Embryonic facial prominence (tissue), 1 donor: Measurements from ENCODE around the gene PARG.
"Not testable (repeated sequence)": the region's sequence is repeated elsewhere in the genome, so short reads cannot be mapped to it uniquely, and the experiment has no call there.

Source experiments
- DNase-seq: peaks from one replicate; pipeline ENCODE4 v3.0.0-alpha.2; 2016; ENCODE audit errors: extremely low spot score

The PARG gene

DNA sequence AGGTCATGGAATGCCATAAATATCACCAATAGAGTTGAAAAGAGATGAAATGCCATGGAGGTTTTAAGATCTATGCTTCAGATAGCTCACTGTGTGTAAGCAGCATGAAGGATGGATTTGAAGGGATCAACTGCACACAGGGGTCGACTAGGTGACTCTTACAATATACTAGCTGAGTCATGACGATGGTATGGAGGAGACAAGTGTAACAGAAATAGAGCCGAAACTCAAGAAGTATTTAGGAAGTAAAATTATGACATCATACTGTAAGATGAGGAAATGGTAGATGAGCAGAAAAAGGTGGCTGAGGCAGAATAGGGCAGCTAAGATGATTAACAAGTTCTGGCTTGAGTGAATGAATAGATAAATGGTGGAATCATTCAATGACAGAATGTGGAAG lies 38.0 kb downstream of the PARG start:
- DNase-seq: not testable (repeated sequence)

DNA sequence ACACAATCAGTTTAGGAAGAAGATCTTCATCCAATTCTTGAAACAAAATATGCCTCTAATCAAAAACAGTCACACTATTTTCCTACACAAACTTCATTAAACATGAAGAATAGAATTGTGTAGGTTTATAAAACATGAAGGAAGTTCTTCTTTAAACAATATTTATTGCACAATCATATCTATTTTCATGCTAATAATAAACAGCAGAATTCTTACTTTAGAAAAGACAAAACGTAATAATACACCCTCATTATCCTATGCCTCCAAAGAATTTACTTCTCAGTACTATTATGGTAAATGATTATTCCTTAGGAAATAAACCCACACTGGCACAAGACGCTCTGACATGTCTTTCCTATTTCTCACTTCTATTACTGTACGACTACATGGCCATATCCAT lies 41.4 kb downstream of the PARG start:
- not testable (repeated sequence) for DNase-seq

DNA sequence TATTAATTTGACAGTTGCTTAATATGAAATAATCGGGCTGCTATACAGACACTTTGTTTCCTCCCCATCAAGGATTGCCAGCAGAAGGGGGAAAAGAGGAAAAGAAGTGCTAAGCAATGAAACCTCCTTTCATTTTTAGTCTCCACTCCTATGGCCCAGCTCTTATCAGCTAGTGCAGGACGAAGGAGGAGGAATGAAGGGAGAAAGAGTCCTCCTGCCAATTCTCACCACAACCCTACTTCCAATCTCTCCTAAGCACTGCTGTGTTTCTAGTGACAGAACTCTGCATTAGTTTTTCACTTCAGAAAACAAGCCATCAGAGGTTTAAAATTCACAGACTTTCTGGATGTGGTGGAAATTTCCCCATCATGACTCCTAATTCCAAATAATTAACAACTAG lies 41.8 kb downstream of the PARG start:
- not testable (repeated sequence) for DNase-seq

DNA sequence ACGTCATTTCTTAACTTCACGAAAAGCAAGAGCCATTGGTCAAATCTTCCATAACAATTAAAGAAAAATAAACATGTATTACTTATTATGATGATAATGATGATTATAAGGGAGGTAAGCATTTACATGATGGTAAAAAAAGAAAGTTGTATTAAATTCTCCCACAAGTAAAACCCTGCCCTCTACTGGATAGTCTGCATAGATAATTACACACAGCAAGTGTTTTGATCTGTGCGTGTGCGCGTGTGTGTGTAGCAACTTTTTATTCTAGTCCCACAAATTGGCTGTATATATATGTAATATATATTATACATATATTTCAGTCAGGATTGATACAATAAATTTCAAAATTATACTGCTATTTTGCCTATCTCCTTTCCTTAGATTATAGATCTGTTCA lies 51.8 kb downstream of the PARG start:
- DNase-seq: not testable (repeated sequence)

DNA sequence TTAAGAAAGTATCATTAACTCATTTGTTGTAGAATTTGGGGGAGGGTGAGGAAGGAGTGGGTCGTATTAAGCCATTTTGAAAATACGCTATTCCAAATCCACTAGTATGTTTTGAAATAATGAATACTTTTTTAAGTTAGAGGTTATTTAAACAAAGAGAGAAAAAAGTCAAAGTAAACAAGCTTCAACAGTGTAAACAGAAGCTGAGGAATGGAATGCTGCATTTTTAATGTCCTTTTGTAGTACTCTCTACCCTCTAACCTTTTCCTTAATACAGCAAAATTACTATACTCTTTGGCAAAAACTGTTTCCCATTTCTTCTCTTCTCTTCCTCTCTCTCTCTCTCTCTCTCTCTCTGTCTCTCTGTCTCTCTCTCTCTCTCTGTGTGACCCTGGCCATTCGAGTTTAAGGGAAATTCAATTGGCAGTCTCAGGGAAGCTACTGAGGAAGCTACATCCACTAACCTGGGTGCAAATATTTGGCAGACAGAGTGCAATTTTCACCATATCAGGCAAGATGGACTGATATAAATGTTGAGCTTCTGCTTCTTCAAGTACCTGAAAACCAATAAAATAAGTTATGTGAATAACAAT lies 57.0 kb downstream of the PARG start:
- DNase-seq: not testable (repeated sequence)

DNA sequence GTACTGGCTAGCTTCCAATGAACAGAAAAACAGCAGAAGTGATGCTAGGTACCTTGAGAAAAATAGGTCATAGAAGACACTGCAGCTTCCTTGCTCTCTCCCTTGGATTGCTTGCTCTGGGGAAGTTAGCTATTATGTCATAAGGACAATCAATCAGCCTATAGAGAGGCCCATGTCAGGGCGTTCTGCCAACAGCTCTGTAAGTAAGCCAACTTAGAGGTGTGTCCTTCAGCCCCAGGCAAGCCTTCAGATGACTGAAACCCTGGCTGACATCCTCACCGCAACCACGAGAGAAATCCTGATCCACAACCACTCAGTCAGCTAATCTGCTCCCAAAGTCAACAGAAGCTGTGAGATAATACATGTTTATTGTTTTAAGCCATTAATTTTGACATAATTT lies 58.0 kb downstream of the PARG start:
- DNase-seq: not testable (repeated sequence)

DNA sequence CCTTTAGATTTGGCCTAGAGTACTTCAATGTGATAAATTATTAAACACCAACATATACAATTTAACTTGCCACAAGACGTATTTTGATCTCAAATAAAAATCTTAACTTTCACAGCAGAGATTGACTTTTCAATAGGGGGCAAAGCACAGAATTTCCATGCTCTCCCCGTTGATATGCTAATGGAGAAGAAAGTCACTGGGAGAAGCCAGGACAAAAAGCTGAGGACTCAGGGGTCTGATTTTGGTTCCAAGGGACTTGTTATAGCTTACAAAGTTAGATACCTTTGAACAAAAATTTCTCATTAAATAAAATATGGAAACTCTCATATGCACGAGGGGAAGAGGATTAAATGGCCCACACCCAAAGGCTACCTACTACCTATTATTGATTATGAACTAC lies 59.5 kb downstream of the PARG start:
- not testable (repeated sequence) for DNase-seq

DNA sequence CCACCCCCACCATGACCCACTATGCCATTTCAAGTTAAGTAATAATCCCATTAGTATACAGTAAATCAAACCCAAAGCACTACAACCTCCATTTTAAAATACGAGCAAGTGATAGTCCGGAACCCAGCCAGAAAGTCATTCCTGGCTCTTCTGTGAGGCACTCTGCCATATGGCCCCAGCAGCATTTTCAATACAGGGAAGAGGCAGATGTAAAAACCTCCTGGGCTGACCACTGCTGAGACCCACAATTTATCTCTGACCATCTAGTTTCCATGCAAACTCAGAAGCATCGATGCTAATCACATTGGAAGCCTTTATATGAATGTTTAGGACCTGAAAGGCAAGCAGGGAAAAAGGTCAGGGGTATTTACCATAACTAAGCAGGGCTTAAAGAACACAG lies 69.1 kb downstream of the PARG start:
- DNase-seq: not testable (repeated sequence)

DNA sequence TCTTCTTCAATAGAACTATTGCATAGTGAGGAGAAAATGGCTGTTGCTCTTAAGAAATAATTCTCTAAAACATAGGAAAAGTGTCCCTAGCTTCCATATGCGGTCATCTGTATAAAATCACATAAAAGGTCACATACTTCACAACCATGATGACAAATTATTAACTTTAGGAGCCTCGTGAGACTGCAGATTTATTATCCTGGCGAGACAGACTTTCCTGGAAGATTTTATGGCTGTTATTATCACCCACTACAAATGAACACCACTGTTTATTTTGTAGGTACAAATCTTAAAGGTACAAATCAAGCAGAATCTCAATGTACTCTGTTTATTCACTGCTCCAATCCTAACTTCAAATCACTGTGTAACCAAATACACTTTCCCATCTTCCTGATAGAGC lies 70.4 kb downstream of the PARG start:
- not testable (repeated sequence) for DNase-seq

DNA sequence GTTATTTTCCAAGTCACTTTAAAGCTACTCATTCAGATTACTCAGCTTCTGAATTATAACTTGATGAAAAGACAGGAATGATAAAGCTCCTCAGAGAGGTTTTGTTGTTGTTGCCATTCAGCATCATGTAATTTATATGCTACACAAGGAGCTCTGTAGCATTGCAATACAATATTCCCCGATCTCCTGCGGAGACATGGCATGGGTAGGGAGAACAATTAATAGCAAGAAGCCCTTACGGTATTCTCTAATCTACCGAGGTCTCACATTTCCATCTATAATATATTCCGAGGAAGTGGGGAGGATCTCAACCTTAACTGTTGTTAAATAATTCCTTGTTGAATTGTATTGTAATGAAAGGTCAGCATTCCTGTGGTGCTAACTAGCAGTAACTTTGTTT lies 81.9 kb downstream of the PARG start:
- not testable (repeated sequence) for DNase-seq

DNA sequence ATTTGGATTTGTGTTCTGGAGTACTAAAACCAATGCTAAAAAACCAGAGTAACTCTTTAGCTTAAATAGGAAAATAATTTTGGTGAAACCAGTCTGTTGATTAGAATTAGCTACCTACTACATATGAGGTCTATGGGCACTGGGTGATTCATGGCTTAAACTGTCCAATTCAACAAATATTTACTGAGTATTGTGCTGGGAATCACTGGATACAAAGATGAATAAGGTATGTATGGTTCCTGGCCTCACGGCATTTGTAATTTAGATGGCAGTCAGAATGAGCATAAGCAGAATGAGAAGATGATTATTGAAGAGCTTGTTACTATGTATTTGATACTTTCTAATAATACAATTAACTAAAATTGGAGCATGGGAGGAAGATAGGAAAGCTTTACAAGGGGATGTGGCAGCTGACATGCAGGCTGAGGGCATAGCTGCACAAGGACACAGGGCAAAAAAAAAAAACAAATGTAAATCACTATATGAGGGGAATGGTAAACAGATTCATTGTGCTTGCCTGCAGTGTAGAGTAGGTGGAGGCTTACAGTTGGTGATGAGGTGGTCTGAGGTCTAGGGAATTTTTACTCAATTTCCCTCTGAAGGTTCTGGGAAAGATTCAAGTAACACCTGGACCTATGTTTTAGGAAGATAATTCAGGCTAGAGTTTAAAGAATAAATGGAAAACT lies 83.0 kb downstream of the PARG start:
- not testable (repeated sequence) for DNase-seq

DNA sequence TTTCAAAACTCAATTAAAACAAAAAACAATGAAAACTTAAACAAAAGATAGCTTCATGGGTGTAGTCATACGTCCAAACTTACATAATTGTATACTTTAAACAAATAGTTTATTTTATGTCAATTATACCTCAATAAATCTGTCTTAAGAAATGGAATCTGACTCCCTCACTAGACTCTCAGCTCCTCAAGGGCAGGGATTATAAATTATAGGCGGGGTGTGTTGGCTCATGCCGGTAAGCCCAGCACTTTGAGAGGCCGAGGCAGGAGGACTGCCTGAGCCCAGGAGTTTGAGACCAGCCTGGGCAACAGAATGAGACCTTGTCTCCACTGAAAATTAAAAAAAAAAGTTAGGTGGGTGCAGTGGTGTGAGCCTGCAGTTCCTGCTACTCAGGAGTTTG lies 92.3 kb downstream of the PARG start:
- not testable (repeated sequence) for DNase-seq

DNA sequence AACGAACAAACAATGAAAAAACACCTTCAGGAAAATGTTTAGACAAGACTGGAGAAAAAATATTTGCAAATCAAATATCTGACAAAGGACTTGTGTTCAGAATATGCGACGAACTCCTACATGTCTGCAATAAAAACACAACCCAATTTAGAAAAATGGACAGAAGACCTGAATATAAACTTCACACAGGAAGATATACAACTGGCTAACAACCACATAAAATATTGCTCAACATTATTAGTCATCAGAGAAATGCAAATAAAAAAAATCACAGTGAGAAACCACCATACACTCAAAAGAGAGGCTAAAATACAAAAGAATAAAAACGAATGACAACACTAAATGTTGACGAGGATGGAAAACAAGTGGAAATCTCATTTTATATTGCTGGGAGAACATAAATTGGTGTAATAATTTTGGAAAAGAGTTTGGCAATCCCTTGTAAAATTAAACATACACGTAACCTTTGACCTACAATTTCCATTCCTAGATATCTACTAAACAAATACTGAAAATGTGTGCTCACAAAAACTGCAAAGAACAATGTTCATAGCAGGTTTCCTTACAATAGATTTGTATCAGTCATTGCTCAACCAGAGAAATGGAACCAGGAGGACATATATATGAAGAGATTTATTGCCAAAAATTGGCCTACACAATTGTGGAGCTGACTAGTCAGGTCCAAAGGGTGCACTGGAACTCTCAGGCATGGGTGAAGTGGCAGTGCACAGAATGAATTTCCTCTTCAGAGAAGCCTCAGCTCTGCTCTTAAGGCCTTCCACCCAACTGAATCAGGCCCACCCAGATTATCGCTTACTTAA lies 96.8 kb downstream of the PARG start:
- no peak for DNase-seq

DNA sequence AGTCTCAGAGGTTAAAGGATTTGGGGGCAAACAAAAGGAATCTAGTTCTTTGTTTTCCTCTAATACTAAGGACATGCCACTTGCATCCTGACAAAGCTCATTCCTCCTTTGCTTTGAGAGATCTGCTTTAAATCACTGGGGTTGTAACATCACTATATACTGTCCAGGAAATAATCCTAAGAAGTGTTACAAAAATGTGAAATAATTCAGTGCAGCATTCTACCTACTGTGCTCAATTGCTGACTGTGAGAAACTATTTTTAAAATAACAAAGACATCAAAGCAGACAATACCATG lies 99.5 kb downstream of the PARG start:
- DNase-seq: not testable (repeated sequence)

DNA sequence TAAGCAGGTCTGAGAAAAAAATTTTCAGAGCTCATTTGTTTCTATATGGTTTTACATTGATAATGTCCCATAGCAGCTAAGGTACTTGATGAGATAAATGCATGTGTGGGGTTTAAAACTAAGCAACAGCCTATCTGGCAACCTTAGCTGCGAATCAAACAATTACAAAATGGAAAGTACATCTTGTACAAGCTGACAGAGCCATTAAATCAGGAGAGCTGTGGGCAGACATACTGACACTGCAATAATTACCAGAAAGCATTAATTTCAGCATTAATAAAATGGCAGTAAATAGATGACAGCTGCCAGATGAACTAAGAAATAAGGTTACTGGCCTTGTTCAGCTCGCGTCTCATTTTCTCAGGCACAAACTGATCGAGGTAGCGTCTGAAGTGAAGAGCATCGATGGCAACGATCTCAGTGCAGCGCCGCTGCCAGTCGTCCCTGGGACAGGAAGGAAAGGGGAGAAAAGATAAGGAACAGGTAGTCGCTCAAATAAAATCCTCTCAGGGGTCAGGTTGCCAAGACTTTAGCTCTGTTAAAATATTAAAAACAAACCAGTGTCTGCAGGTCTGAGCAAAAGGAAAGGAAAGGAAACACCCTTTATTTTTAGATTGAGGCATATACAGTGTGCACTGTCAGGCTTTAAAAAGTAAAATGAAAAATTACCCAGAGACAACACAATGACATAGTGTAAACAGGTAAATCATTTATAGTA lies 100.1 kb downstream of the PARG start:
- no peak for DNase-seq

DNA sequence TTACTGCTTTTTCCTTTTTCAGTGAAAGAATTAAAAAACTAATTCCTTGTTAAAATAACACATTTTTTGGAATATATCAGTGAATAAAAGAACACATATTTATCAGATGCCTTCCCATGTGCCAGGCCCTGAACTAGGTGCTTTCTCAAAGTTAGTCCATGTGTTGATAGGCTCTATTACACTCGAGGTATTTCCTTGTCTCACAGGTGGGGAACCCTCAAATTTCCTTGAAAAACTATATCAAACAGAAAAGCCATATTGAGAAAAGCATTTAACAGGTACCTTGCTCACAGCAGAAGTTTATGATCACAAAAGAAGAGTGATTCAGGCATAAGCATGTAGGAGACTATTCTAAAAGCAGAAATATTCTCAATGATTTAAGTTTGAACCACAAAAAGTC lies 104.1 kb downstream of the PARG start:
- DNase-seq: no peak

DNA sequence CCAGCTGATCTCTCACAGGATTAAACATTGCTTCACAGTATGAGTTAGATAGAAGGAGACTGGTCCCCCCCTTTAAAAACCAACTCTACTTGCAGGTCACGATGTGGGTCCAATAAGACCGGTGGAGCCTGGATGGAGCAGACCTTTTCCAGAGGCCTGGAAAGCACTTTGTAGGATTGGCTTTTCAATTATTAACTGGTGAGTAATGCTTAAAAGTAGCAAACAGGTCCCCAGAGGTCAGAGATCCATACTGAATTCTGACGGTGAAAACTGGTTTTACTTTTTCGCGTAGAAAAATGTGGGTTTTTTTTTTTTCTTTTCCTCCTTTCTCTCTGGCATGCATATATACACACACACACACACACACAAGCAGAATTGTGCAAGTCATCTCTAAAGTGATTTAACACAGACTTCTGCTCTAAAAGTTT lies 104.8 kb downstream of the PARG start:
- no peak for DNase-seq

DNA sequence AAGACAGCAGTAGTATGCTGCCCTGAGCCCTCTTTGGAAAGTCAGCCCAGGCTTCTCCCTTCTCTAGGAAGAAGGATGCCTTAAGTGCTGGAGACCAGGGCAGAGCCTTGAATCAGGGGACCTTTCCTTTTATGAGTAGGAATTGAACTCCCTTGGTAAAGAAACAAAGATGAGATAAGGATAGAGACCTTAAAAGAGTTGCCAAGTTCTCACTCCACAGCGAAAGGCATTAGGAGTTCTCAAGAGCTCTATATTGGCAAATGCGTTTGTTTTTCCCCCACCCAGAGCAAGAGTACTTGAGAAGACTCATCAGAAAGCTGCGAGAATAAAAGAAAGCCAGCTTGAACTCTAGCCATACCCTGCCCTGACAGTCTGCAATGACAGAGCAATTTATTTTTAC lies 106.9 kb downstream of the PARG start:
- DNase-seq: no peak

DNA sequence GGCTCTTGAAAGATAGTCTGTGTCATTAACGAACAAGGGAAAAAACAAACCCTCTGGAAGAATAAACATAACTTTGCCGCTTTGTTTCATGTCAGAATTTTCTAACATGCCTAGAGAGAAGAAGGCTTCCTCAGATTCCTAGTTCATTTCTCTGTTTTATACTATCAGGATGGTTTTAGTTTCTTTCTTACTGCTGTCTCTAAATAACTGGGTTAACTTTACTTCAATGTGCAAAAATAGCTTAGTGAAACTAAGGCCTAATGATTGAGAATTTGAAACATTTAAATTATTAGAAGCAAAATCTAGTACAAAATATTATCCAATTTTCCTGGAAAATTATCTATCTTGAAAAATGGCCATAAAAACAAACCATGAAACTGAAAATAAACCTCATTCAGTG lies 107.6 kb downstream of the PARG start:
- DNase-seq: no peak

DNA sequence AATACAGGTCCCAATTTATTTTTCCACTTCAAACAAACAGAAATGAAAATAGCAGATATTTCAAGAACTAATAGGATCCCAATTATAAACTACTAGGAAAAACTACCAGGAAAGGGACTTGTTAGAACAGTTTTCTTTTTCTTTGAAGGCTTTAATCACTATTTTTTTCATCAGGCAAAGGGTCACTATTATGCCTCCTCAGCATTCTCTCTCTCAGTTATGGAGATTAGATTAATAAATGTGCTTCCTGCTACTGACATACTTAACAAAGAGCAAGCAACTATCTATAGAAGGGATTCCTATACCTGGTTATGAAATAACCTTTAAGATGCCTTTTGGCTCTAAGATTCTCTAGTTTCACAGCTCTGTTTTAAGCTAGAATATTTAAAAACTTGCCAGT lies 108.7 kb downstream of the PARG start:
- no peak for DNase-seq

DNA sequence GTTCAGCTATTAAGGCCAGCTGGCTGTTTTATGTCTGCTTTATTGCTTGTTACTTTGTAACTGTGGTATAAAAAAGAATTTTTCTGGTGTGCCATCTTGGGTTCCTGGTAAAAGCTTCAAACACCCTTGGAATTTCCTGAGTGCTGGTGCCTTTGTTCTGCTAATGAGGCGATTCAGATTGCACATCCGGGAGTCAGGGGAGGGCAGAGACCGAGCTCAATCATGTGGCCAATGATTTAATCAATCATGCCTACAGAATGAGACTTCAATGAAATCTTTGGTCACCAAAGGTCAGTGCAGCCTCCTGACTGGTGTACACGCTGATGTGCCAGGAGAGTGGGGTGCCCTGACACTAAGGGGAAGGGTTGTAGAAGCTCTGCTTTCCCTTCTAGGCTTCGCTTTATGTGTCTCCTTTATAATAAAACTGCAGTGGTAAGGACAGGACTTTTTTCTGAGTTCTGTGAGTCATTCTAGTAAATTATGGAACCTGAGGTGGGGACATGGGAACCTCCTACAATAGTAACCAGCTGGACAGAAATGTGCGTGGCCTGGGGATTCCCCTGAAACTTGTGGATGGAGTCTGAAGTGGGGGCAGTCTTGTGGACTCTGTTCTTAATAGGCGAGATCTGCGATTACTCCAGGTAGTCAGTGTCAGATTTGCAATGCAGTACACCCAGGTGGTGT lies 110.3 kb downstream of the PARG start:
- no peak for DNase-seq

DNA sequence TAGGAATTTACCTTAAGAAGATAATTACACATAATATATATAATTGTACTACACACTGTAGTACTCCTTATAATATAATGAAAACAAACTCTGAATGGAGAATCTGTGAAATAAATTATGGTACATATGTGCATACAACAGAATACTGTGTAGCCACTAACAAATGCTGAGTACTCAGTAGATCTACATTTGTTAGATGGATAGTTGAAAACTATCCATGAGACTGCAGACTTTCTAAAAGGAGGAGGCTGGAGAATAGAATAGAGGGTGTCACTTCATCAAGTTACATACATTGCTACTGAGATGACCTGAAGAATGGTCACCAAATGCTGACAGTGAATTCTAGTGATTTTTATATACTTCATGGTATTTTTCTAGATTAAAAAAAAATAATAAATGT lies 111.0 kb downstream of the PARG start:
- no peak for DNase-seq
